ENCODE data around the gene TTLL9. TPM values are rescaled to one million over a fixed set of nuclear protein-coding genes. Genes with fewer than 3 reads are reported as not detected.

TTLL9 gene
- total RNA-seq, 1 donor from 2014 or later = 0.05 TPM

- no peak overlapping the region for H3K27ac ChIP-seq (replicated peaks)
- TF ChIP-seq CTCF (IDR thresholded peaks at IDR 0.05; ENCODE audit: borderline replicate concordance) = no peak
- H3K36me3 ChIP-seq = no peaks in the 10 kb centered on the region
- no peak for DNase-seq
- no peak overlapping the region for H3K4me3 ChIP-seq
- H3K9me3 ChIP-seq (replicated peaks) = no peaks in the 10 kb centered on the region
- intact Hi-C loops (cut with micrococcal nuclease) = no loop called here
- H3K4me1 ChIP-seq = peaks cover 5% of the 10 kb centered on the region
- H3K27me3 ChIP-seq (ENCODE audit: low read depth) = peaks cover 46% of the 10 kb centered on the region
These were observed 121.7 kb downstream of the TTLL9 start for GRCh38 chr20:31992086-31992485.

Other genes starting within 250 kb of the TTLL9 start
- 7.6 TPM for gene COX4I2, start 232.7 kb upstream of the TTLL9 start, total RNA-seq
- 53.2 TPM for gene BCL2L1, start 147.8 kb upstream of the TTLL9 start, total RNA-seq
- 0.71 TPM for gene TPX2, start 131.3 kb upstream of the TTLL9 start, total RNA-seq
- gene MYLK2, start 51.3 kb upstream of the TTLL9 start, total RNA-seq = 0.25 TPM
- 1.6 TPM for gene FOXS1, start 25.0 kb upstream of the TTLL9 start, total RNA-seq
- 5.1 TPM for gene DUSP15, start 107 bp upstream of the TTLL9 start, total RNA-seq
- gene PDRG1, start 81.4 kb downstream of the TTLL9 start, total RNA-seq = 10.4 TPM
- gene XKR7, start 97.5 kb downstream of the TTLL9 start, total RNA-seq = not detected
- gene CCM2L, start 139.8 kb downstream of the TTLL9 start, total RNA-seq = 7.5 TPM
- gene HCK, start 181.6 kb downstream of the TTLL9 start, total RNA-seq = 4.3 TPM
- 27.0 TPM for gene TM9SF4, start 239.1 kb downstream of the TTLL9 start, total RNA-seq

All from left ventricle myocardium inferior (tissue), 1 donor.